IMR-90 (cell line): ENCODE measurements around the gene CADM3. TPM values are rescaled to one million over a fixed set of nuclear protein-coding genes. Genes with fewer than 3 reads are reported as not detected.

Experiments used
- ATAC-seq: fragments of 200-7000 bp; cut with Tn5 transposase; 2 replicates; pipeline ENCODE4 v1.9.1; 2020; ENCODE audit warnings: low read depth, mild to moderate bottlenecking, moderate library complexity
- BruUV-seq: library from RNA; stranded (reverse); fragments of 400-500 nt; replicated peaks from 2 replicates; lab custom pipeline; 2021; lab: Mats Ljungman, UMichigan
- CTCF ChIA-PET: fragments of 300-600 bp; formaldehyde crosslinking; extraction: SDS; loops from one replicate; lab custom pipeline; 2021; ENCODE audit warnings: antibody characterized with exemption; lab: Yijun Ruan, JAX
- POLR2A ChIA-PET: fragments of 300-600 bp; sonication (Branson Sonifier 250); formaldehyde crosslinking; loops from one replicate; lab custom pipeline; 2022; ENCODE audit warnings: antibody characterized with exemption; ENCODE audit not compliant: unreplicated experiment; lab: Charles Lee
- DNase-seq: peaks from one replicate; pipeline ENCODE4 v3.0.0; 2013
- H2AFZ ChIP-seq: replicated peaks from 2 replicates; pipeline ENCODE3; 2013; ENCODE audit warnings: low read length, mild to moderate bottlenecking; ENCODE audit not compliant: poor library complexity
- H2AK5ac ChIP-seq: 2 replicates; pipeline ENCODE4 v1.6.1; 2013; ENCODE audit warnings: low read depth, low read length, inconsistent platforms
- H2AK9ac ChIP-seq: replicated peaks from 2 replicates; pipeline ENCODE3; 2013; ENCODE audit warnings: mild to moderate bottlenecking, low read depth, low read length, moderate library complexity; ENCODE audit not compliant: poor library complexity
- H2BK120ac ChIP-seq: 2 replicates; pipeline ENCODE4 v1.6.1; 2013; ENCODE audit warnings: low read depth, low read length, inconsistent platforms
- H2BK15ac ChIP-seq: 3 replicates; pipeline ENCODE4 v1.6.1; 2013; ENCODE audit warnings: low read depth, low read length, inconsistent platforms
- H2BK20ac ChIP-seq: 2 replicates; pipeline ENCODE4 v1.6.1; 2013; ENCODE audit warnings: low read depth, mild to moderate bottlenecking, inconsistent platforms, low read length, moderate library complexity
- H2BK5ac ChIP-seq: 2 replicates; pipeline ENCODE4 v1.6.1; 2013; ENCODE audit warnings: mild to moderate bottlenecking, low read depth, low read length, inconsistent platforms; ENCODE audit not compliant: poor library complexity, severe bottlenecking
- H3K14ac ChIP-seq: replicated peaks from 2 replicates; pipeline ENCODE4 v1.6.1; 2013; ENCODE audit warnings: low read depth, low read length, inconsistent platforms
- H3K18ac ChIP-seq: 2 replicates; pipeline ENCODE4 v1.6.1; 2013; ENCODE audit warnings: low read depth, low read length, control low read depth
- H3K23ac ChIP-seq: 2 replicates; pipeline ENCODE4 v1.6.1; 2013; ENCODE audit warnings: low read depth, low read length, inconsistent platforms
- H3K27ac ChIP-seq: 2 replicates; pipeline ENCODE4 v1.5.1; 2013; ENCODE audit warnings: mild to moderate bottlenecking, control low read depth, low read length; ENCODE audit not compliant: insufficient read depth
- H3K27me3 ChIP-seq: 2 replicates; pipeline ENCODE4 v1.6.1; 2013; ENCODE audit warnings: low read length; ENCODE audit not compliant: control insufficient read depth, insufficient read depth
- H3K36me3 ChIP-seq: 2 replicates; pipeline ENCODE4 v1.6.1; 2013; ENCODE audit warnings: low read length, mixed read lengths; ENCODE audit not compliant: control insufficient read depth, insufficient read depth
- H3K4ac ChIP-seq: 2 replicates; pipeline ENCODE4 v1.6.1; 2013; ENCODE audit warnings: low read depth, low read length, inconsistent platforms
- H3K4me1 ChIP-seq: 2 replicates; pipeline ENCODE4 v1.6.1; 2013; ENCODE audit warnings: low read length, mixed read lengths; ENCODE audit not compliant: control insufficient read depth, insufficient read depth
- H3K4me2 ChIP-seq: 2 replicates; pipeline ENCODE4 v1.6.1; 2013; ENCODE audit warnings: low read depth, mild to moderate bottlenecking, control low read depth, low read length, moderate library complexity
- H3K4me3 ChIP-seq: 2 replicates; pipeline ENCODE4 v1.5.1; 2013; ENCODE audit warnings: low read depth, mild to moderate bottlenecking, control low read depth, low read length, moderate library complexity; ENCODE audit not compliant: insufficient read depth
- H3K56ac ChIP-seq: 2 replicates; pipeline ENCODE4 v1.6.1; 2013; ENCODE audit warnings: low read length, inconsistent platforms; ENCODE audit not compliant: insufficient read depth; ENCODE audit errors: extremely low read depth
- H3K79me1 ChIP-seq, 2 experiments: 2 replicates each; pipeline ENCODE4 v1.6.1; 2013; ENCODE audit warnings: low read length in 2 of 2, inconsistent platforms in 1 of 2, low read depth in 1 of 2
- H3K9ac ChIP-seq: 2 replicates; pipeline ENCODE4 v1.6.1; 2013; ENCODE audit warnings: low read depth, low read length, control low read depth
- H3K9me1 ChIP-seq: 2 replicates; pipeline ENCODE4 v1.6.1; 2013; ENCODE audit warnings: low read length, inconsistent platforms; ENCODE audit not compliant: insufficient read depth
- H3K9me3 ChIP-seq: 2 replicates; pipeline ENCODE4 v1.6.1; 2013; ENCODE audit warnings: low read length; ENCODE audit not compliant: control insufficient read depth, insufficient read depth
- H4K20me1 ChIP-seq: 2 replicates; pipeline ENCODE4 v1.6.1; 2013; ENCODE audit warnings: low read length, inconsistent platforms; ENCODE audit not compliant: insufficient read depth
- H4K5ac ChIP-seq: 2 replicates; pipeline ENCODE4 v1.6.1; 2013; ENCODE audit warnings: mild to moderate bottlenecking, low read depth, low read length, control low read depth
- H4K8ac ChIP-seq, 2 experiments: 2 replicates each; pipeline ENCODE4 v1.6.1; 2013; ENCODE audit warnings: low read depth in 2 of 2, low read length in 2 of 2, control low read depth in 1 of 2, inconsistent platforms in 1 of 2
- H4K91ac ChIP-seq: 2 replicates; pipeline ENCODE4 v1.6.1; 2013; ENCODE audit warnings: low read depth, low read length, inconsistent platforms; ENCODE audit not compliant: insufficient read depth
- BHLHE40 ChIP-seq: fragments of 150-350 bp; IDR thresholded peaks from 2 replicates; pipeline ENCODE4 v1.6.1; 2016; ENCODE audit warnings: mild to moderate bottlenecking, low read depth, low read length
- CEBPB ChIP-seq: IDR thresholded peaks from 2 replicates; pipeline ENCODE4 v1.6.1; 2012; ENCODE audit warnings: low read depth, low read length, improper control_type of control experiment
- CHD1 ChIP-seq: IDR thresholded peaks from 2 replicates; pipeline ENCODE4 v1.6.1; 2012; ENCODE audit warnings: low read depth, low read length, improper control_type of control experiment
- CTCF ChIP-seq: conservative IDR thresholded peaks from 2 replicates; pipeline ENCODE4 v1.5.1; 2012; ENCODE audit warnings: mild to moderate bottlenecking, low read depth, low read length, improper control_type of control experiment
- ELK1 ChIP-seq: fragments of 150-350 bp; IDR thresholded peaks from 2 replicates; pipeline ENCODE4 v1.6.1; 2016; ENCODE audit warnings: low read depth, mild to moderate bottlenecking, low read length, moderate library complexity, borderline replicate concordance
- FOS ChIP-seq: fragments of 150-350 bp; IDR thresholded peaks from 2 replicates; pipeline ENCODE4 v1.6.1; 2016; ENCODE audit warnings: low read depth, low read length
- MAFK ChIP-seq: IDR thresholded peaks from 2 replicates; pipeline ENCODE4 v1.6.1; 2012; ENCODE audit warnings: low read depth, low read length, improper control_type of control experiment
- MAZ ChIP-seq: IDR thresholded peaks from 2 replicates; pipeline ENCODE4 v1.6.1; 2012; ENCODE audit warnings: low read depth, mild to moderate bottlenecking, low read length, improper control_type of control experiment, moderate library complexity, borderline replicate concordance
- MXI1 ChIP-seq: IDR thresholded peaks from 2 replicates; pipeline ENCODE4 v1.6.1; 2012; ENCODE audit warnings: low read depth, mild to moderate bottlenecking, low read length, moderate library complexity, borderline replicate concordance
- NFE2L2 ChIP-seq: fragments of 150-350 bp; IDR thresholded peaks from 2 replicates; pipeline ENCODE4 v1.6.1; 2016; ENCODE audit warnings: low read depth, mild to moderate bottlenecking, low read length
- POLR2A ChIP-seq: IDR thresholded peaks from 2 replicates; pipeline ENCODE4 v1.6.1; 2012; ENCODE audit warnings: mild to moderate bottlenecking, low read depth, low read length
- RAD21 ChIP-seq: IDR thresholded peaks from 2 replicates; pipeline ENCODE4 v1.6.1; 2012; ENCODE audit warnings: low read length, improper control_type of control experiment
- RCOR1 ChIP-seq: IDR thresholded peaks from 2 replicates; pipeline ENCODE4 v1.6.1; 2012; ENCODE audit warnings: mild to moderate bottlenecking, low read length, improper control_type of control experiment; ENCODE audit not compliant: insufficient replicate concordance
- RFX5 ChIP-seq: IDR thresholded peaks from 2 replicates; pipeline ENCODE4 v1.8.0; 2012; ENCODE audit warnings: low read depth, mild to moderate bottlenecking, low read length, moderate library complexity
- SMC3 ChIP-seq: fragments of 150-350 bp; IDR thresholded peaks from 2 replicates; pipeline ENCODE4 v1.6.1; 2016; ENCODE audit warnings: low read depth, mild to moderate bottlenecking, antibody characterized with exemption, low read length, moderate library complexity
- USF2 ChIP-seq: fragments of 150-350 bp; IDR thresholded peaks from 2 replicates; pipeline ENCODE4 v1.6.1; 2017; ENCODE audit warnings: mild to moderate bottlenecking, antibody characterized with exemption, low read length, low read depth
- WGBS, 2 experiments: methylation state at CpG; one replicate each; pipeline versions ENCODE4 v1.1.5 to v1.1.7; 2013; ENCODE audit warnings: missing lambda C conversion rate in 2 of 2; ENCODE audit not compliant: insufficient read length in 1 of 2; ENCODE audit errors: extremely low coverage in 2 of 2; 5-methylcytosine and 5-hydroxymethylcytosine counted together
- dilution Hi-C: fragments of 300-500 bp; cut with HindIII; formaldehyde crosslinking; loops from one replicate; pipeline ENCODE4 v1.14.3; 2018; ENCODE audit warnings: low sequenced_read_pairs; ENCODE audit not compliant: unreplicated experiment
- in situ Hi-C: fragments of 300-500 bp; cut with MboI; formaldehyde crosslinking; loops from 3 replicates; pipeline ENCODE4 v1.14.3; 2019; ENCODE audit warnings: low sequenced_read_pairs, inconsistent platforms, mixed read lengths
- intact Hi-C: fragments of 100-400 bp; cut with micrococcal nuclease; formaldehyde crosslinking; loops from 2 replicates; pipeline ENCODE4 v1.10.0; 2022
- polyA plus RNA-seq, 3 experiments: library from polyadenylated mRNA; depleted of rRNA; stranded (reverse); fragments of >200 nt; gene quantifications; 2 replicates each; pipeline ENCODE4 v1.2.3, GENCODE V29; 2012; ENCODE audit warnings: low replicate concordance in 1 of 3
- total RNA-seq: library from RNA; depleted of rRNA; stranded (reverse); fragments of >200 nt; gene quantifications from 2 replicates; pipeline ENCODE4 v1.2.3, GENCODE V29; 2012

The CADM3 gene
- total and polyA plus RNA-seq, 2 of the 4 experiments (the other 2 are of a cell fraction) = not detected

- no peak overlapping the region for H3K27ac ChIP-seq
- H2AK9ac ChIP-seq = no peak overlapping the region
- no peak overlapping the region for H3K4me3 ChIP-seq
- H4K8ac ChIP-seq = no peak overlapping the region
- no peak overlapping the region for H3K14ac ChIP-seq
- H2BK20ac ChIP-seq = no peak overlapping the region
- H3K56ac ChIP-seq = no peak overlapping the region
- H3K4ac ChIP-seq = no peak overlapping the region
- no peak overlapping the region for H4K5ac ChIP-seq
- WGBS, 2 experiments = no CpG with 5 or more reads among the region's 2 CpGs
- ChIA-PET POLR2A (no interaction called here), CTCF (no interaction called here)
- no peak overlapping the region for H2BK120ac ChIP-seq
- dilution Hi-C loops (no loop called here), in situ Hi-C loops (no loop called here), intact Hi-C loops (no loop called here)
- H2AFZ ChIP-seq = no peak overlapping the region
- no peak for DNase-seq
- no peak overlapping the region for H2BK15ac ChIP-seq
- BruUV-seq = no TSS peak
- H3K18ac ChIP-seq = no peak overlapping the region
- H3K4me1 ChIP-seq = no peaks in the 10 kb centered on the region; the same call in 1 of the 2 replicates
- no peaks in the 10 kb centered on the region for H3K9me3 ChIP-seq
- TF ChIP-seq MXI1 = no peak
- TF ChIP-seq MAZ = no peak
- no peak for TF ChIP-seq CEBPB
- TF ChIP-seq USF2 = no peak
- no peak for TF ChIP-seq MAFK
- no peak for TF ChIP-seq FOS
- no peak for TF ChIP-seq RAD21
- no peak for TF ChIP-seq POLR2A
- TF ChIP-seq BHLHE40 = no peak
- TF ChIP-seq SMC3 = no peak
- no peak for TF ChIP-seq ELK1
- no peak for TF ChIP-seq NFE2L2
- TF ChIP-seq CTCF = no peak
- no peak for TF ChIP-seq RCOR1
- no peak for TF ChIP-seq CHD1
- no peak for TF ChIP-seq RFX5
- H2AK5ac ChIP-seq = no peak overlapping the region
- no peaks in the 10 kb centered on the region for H3K36me3 ChIP-seq
- no peak for ATAC-seq
- no peaks in the 10 kb centered on the region for H3K79me1 ChIP-seq
- no peak overlapping the region for H2BK5ac ChIP-seq
- H3K9me1 ChIP-seq = no peaks in the 10 kb centered on the region
- no peak overlapping the region for H4K91ac ChIP-seq
- no peaks in the 10 kb centered on the region for H4K20me1 ChIP-seq
- H3K23ac ChIP-seq = no peak overlapping the region
- peaks cover 20% of the 10 kb centered on the region for H3K27me3 ChIP-seq
- no peak overlapping the region for H3K9ac ChIP-seq
- no peak overlapping the region for H3K4me2 ChIP-seq
Observed at GRCh38 chr1:159175571-159175970, 4.2 kb downstream of the CADM3 start.
